Loucy (cell line): ENCODE results near the gene RSPH10B2.

Experiments
- CTCF ChIP-seq: fragments of 200-600 bp; sonication (generic); conservative IDR thresholded peaks from 2 replicates; pipeline ENCODE4 v1.5.1; 2014; ENCODE audit warnings: mild to moderate bottlenecking, antibody characterized with exemption, low read length
- EZH2phosphoT487 ChIP-seq: fragments of 200-600 bp; IDR thresholded peaks from 2 replicates; pipeline ENCODE4 v1.6.1; 2018; ENCODE audit warnings: antibody characterized with exemption, mild to moderate bottlenecking, moderate library complexity, borderline replicate concordance

DNA sequence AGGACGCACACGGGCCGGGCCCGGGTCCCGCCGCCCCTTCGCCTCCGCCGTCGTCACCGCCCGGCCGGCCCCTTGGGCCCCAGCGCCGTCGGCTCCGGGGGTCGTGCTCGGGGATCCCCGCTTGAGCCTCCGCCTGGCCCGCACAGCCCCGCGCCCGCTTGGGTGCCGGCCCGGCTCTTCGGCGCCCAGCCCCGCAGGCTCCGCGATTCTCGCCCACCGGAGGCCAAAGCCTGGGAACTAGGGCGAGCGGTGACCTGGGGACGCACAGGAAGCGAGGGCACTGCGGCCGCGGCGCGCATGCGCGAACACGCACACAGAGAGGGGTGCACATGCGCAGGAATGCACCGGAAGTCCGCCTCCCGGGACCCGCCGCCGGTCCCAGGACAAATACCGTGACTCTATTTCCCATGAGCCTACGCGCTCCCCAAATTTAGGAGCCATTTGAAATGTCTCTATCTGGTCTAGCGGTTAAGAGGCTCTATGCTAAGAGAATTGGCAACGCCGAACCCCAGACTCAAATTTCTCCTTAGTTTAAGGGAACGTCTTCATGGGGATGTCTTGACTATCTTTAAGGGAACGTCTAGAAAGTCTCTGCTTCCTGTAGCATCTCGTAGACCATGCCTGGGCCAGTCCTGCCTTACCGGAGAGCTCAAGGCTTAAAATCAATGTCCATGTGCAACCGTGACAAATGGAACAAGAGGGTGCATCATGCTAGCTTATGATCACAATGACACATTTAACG lies 47.1 kb upstream of the RSPH10B2 start, which contains the start of gene ZNF12:
- TF ChIP-seq CTCF (no peak), EZH2phosphoT487 (no peak)
